HCT116 (cell line): Measurements from ENCODE around the gene PRPF31. TPM values are rescaled to one million over a fixed set of nuclear protein-coding genes. Genes with fewer than 3 reads are reported as not detected.

Experiments
- ATAC-seq: fragments of 200-7000 bp; cut with Tn5 transposase; 2 replicates; pipeline ENCODE4 v1.9.1; 2020; ENCODE audit warnings: mild to moderate bottlenecking, moderate library complexity
- BruUV-seq: library from RNA; stranded (reverse); fragments of 400-500 nt; replicated peaks from 2 replicates; lab custom pipeline; 2021; lab: Mats Ljungman, UMichigan
- CTCF ChIA-PET: fragments of 300-600 bp; sonication (Branson Sonifier 250); formaldehyde crosslinking; loops from one replicate; lab custom pipeline; 2021; ENCODE audit warnings: antibody characterized with exemption; lab: Charles Lee
- POLR2A ChIA-PET: fragments of 300-600, 350-600 bp; sonication (Branson Sonifier 250); formaldehyde crosslinking; loops from one replicate; lab custom pipeline; 2021; ENCODE audit warnings: antibody characterized with exemption; lab: Charles Lee
- RAD21 ChIA-PET, 2 experiments: fragments of 300-600 bp; sonication (Branson Sonifier 250); formaldehyde crosslinking; loops; one replicate each; lab custom pipeline; 2023; ENCODE audit warnings: low total read pairs in 2 of 2; ENCODE audit not compliant: uncharacterized antibody in 2 of 2, unreplicated experiment in 2 of 2, low non-redundant PET in 1 of 2; lab: Charles Lee
- DNase-seq: peaks from one replicate; pipeline ENCODE4 v3.0.0-alpha.2; 2010; ENCODE audit warnings: low read depth, low spot score
- H2AFZ ChIP-seq: fragments of 200-600 bp; shearing (Covaris generic), sonication (generic); 2 replicates; pipeline ENCODE4 v1.6.1; 2017; ENCODE audit warnings: low read depth, mixed run types, mixed read lengths, antibody characterized with exemption, low read length; ENCODE audit not compliant: poor library complexity, severe bottlenecking
- H3K27ac ChIP-seq: 2 replicates; pipeline ENCODE4 v1.5.1; 2012; ENCODE audit warnings: low read depth, low read length
- H3K27me3 ChIP-seq: fragments of 200-600 bp; sonication (generic); 2 replicates; pipeline ENCODE4 v1.6.1; 2016; ENCODE audit warnings: mixed run types, low read length, mixed read lengths; ENCODE audit not compliant: insufficient read depth
- H3K36me3 ChIP-seq, 2 experiments: fragments of 200-500 bp in 1 of 2; fragments of 200-600 bp in 1 of 2; sonication (Bioruptor generic) in 1 of 2; sonication (generic) in 1 of 2; 2 replicates each; pipeline versions ENCODE4 v1.5.1 to v1.6.1; 2014 to 2016; ENCODE audit warnings: low read length in 2 of 2, inconsistent platforms in 1 of 2, mixed read lengths in 1 of 2, mixed run types in 1 of 2; ENCODE audit not compliant: insufficient read depth in 2 of 2, control insufficient read depth in 1 of 2
- H3K4me1 ChIP-seq, 2 experiments: fragments of 200-600 bp in 1 of 2; sonication (generic) in 1 of 2; 2 replicates each; pipeline versions ENCODE4 v1.5.1 to v1.6.1; 2012 to 2017; ENCODE audit warnings: low read length in 2 of 2, inconsistent platforms in 1 of 2, mild to moderate bottlenecking in 1 of 2, mixed read lengths in 1 of 2, mixed run types in 1 of 2, moderate library complexity in 1 of 2; ENCODE audit not compliant: insufficient read depth in 2 of 2, control insufficient read depth in 1 of 2
- H3K4me2 ChIP-seq: fragments of 200-600 bp; sonication (generic); 2 replicates; pipeline ENCODE4 v1.6.1; 2017; ENCODE audit warnings: mixed run types, low read length, mixed read lengths
- H3K4me3 ChIP-seq, 2 experiments: fragments of 200-600 bp in 1 of 2; sonication (generic) in 1 of 2; replicated peaks in 1 of 2; 2 replicates each; pipeline ENCODE4 v1.5.1; 2011 to 2016; ENCODE audit warnings: low read length in 2 of 2, control low read depth in 1 of 2, low read depth in 1 of 2, mild to moderate bottlenecking in 1 of 2, mixed read lengths in 1 of 2, mixed run types in 1 of 2
- H3K79me2 ChIP-seq: fragments of 200-600 bp; sonication (generic); 2 replicates; pipeline ENCODE4 v1.6.1; 2017; ENCODE audit warnings: mild to moderate bottlenecking, mixed run types, low read length, moderate library complexity, mixed read lengths; ENCODE audit not compliant: insufficient read depth
- H3K9ac ChIP-seq: fragments of 200-600 bp; sonication (generic); 2 replicates; pipeline ENCODE4 v1.6.1; 2016; ENCODE audit warnings: low read length, mixed read lengths
- H3K9me2 ChIP-seq: fragments of 200-600 bp; sonication (generic), shearing (Covaris generic); 2 replicates; pipeline ENCODE4 v1.6.1; 2017; ENCODE audit warnings: mixed run types, mild to moderate bottlenecking, moderate library complexity; ENCODE audit not compliant: insufficient read depth
- H3K9me3 ChIP-seq, 2 experiments: fragments of 200-500 bp in 1 of 2; fragments of 200-600 bp in 1 of 2; sonication (Bioruptor generic) in 1 of 2; sonication (generic) in 1 of 2; 2 replicates each; pipeline ENCODE4 v1.6.1; 2014 to 2017; ENCODE audit warnings: low read length in 2 of 2, mixed read lengths in 2 of 2, inconsistent platforms in 1 of 2, low read depth in 1 of 2, mild to moderate bottlenecking in 1 of 2, mixed run types in 1 of 2, moderate library complexity in 1 of 2; ENCODE audit not compliant: control insufficient read depth in 1 of 2, insufficient read depth in 1 of 2
- H4K20me1 ChIP-seq: fragments of 200-600 bp; sonication (generic), shearing (Covaris generic); 2 replicates; pipeline ENCODE4 v1.6.1; 2017; ENCODE audit warnings: mixed run types, mild to moderate bottlenecking, moderate library complexity; ENCODE audit not compliant: insufficient read depth
- CBX3 ChIP-seq: IDR thresholded peaks from 2 replicates; pipeline ENCODE4 v1.6.1; 2012; ENCODE audit warnings: low read depth
- CEBPB ChIP-seq: IDR thresholded peaks from 2 replicates; pipeline ENCODE4 v1.6.1; 2012; ENCODE audit warnings: low read depth
- EZH2 ChIP-seq: fragments of 200-600 bp; sonication (generic); IDR thresholded peaks from 2 replicates; pipeline ENCODE4 v1.6.1; 2017; ENCODE audit warnings: antibody characterized with exemption, mixed run types
- FOSL1 ChIP-seq: IDR thresholded peaks from 2 replicates; pipeline ENCODE4 v1.6.1; 2012; ENCODE audit warnings: low read depth
- POLR2A ChIP-seq: IDR thresholded peaks from 2 replicates; pipeline ENCODE4 v1.7.0; 2011; ENCODE audit warnings: borderline replicate concordance; ENCODE audit not compliant: insufficient read depth, insufficient read length; ENCODE audit errors: extremely low read depth
- POLR2AphosphoS5 ChIP-seq: IDR thresholded peaks from 2 replicates; pipeline ENCODE4 v1.6.1; 2011; ENCODE audit warnings: mild to moderate bottlenecking, low read depth, low read length, moderate library complexity
- RAD21 ChIP-seq: IDR thresholded peaks from 2 replicates; pipeline ENCODE4 v1.6.1; 2012; ENCODE audit warnings: low read depth, mild to moderate bottlenecking
- SIN3A ChIP-seq: IDR thresholded peaks from 2 replicates; pipeline ENCODE4 v1.6.1; 2012; ENCODE audit warnings: low read depth
- SP1 ChIP-seq: IDR thresholded peaks from 2 replicates; pipeline ENCODE4 v1.6.1; 2012; ENCODE audit warnings: low read depth
- SRF ChIP-seq: IDR thresholded peaks from 2 replicates; pipeline ENCODE4 v1.6.1; 2012; ENCODE audit warnings: low read depth
- YY1 ChIP-seq: IDR thresholded peaks from 2 replicates; pipeline ENCODE4 v1.6.1; 2011; ENCODE audit warnings: low read length, low read depth, moderate library complexity, mild to moderate bottlenecking; ENCODE audit not compliant: insufficient replicate concordance; ENCODE audit errors: extremely low read depth
- ZFX ChIP-seq: fragments of 450-650 bp; IDR thresholded peaks from 2 replicates; pipeline ENCODE4 v1.6.1; 2017
- ZNF274 ChIP-seq: fragments of 200-500 bp; sonication (Bioruptor generic); IDR thresholded peaks from 2 replicates; pipeline ENCODE4 v1.6.1; 2014; ENCODE audit warnings: mild to moderate bottlenecking, low read depth, low read length, inconsistent platforms
- intact Hi-C: fragments of 100-400 bp; cut with micrococcal nuclease; formaldehyde crosslinking; loops from 2 replicates; pipeline ENCODE4 v1.10.0; 2022
- total RNA-seq: library from RNA; stranded (reverse); gene quantifications from one replicate; pipeline ENCODE4 v1.2.1, GENCODE V29; 2021; ENCODE audit not compliant: unreplicated experiment
- TF ChIP-seq, protein P1 (sequence below): IDR thresholded peaks from 2 replicates; pipeline ENCODE4 v1.6.1; 2012
- TF ChIP-seq, protein P2 (sequence below), 3 experiments: fragments of 200-600 bp in 1 of 3; sonication (generic) in 1 of 3; IDR thresholded peaks in 2 of 3; conservative IDR thresholded peaks in 1 of 3; 2 replicates each; pipeline ENCODE4 v1.5.1; 2012 to 2017; ENCODE audit warnings: low read depth in 2 of 3, low read length in 2 of 3, antibody characterized with exemption in 1 of 3, borderline replicate concordance in 1 of 3, control low read depth in 1 of 3, mild to moderate bottlenecking in 1 of 3, mixed read lengths in 1 of 3, mixed run types in 1 of 3, moderate library complexity in 1 of 3; ENCODE audit not compliant: insufficient read depth in 1 of 3
- TF ChIP-seq, protein P3 (sequence below): IDR thresholded peaks from 2 replicates; pipeline ENCODE4 v1.6.1; 2012
- TF ChIP-seq, protein P4 (sequence below): IDR thresholded peaks from 2 replicates; pipeline ENCODE4 v1.6.1; 2012; ENCODE audit warnings: low read depth

PRPF31 gene
- total RNA-seq, 1 experiment from 2014 or later, result 99.0 TPM

DNA sequence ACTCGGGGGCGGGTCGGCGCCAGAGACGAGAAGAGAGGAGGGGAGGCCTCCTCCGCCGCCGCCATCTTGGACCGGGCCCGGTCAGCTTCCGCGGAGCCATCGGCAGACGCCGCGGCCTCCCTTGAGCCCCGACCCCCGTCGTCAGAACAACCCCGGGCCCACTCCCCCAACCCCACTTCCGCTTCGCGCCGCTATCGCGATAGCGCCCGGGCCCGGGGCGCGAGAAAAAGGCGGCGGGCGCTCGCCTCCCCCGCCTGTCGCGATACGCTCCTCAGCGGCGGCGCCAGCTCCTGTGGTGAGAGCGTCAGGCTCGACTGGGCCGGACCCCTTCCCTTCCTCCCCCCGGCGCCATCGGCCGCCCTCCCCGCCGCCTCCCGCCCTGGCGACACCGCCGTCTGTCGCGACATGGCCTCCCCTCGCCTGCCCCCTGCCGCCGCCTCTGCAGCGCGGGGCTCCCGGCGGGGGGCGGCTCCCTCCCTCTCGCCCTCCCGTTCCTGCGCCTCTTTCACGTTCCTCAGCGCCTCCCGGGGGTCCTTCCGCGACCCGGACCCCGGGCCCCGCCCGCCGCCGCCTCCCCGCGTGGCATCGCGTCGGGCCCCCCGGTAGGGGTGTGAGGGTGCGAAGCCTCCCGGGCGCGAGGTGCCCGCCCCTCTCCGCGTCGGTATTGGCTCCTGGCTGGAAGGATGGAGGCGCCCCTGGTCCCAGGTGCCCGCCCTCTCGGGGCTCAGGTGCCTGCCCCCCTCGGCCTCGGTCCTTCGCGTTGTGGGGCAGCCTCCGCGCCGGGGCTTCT, 22.3 kb downstream of the PRPF31 start, which contains the start of gene CNOT3:
Gene CNOT3, plus strand, starts transcription at position 64 of the 790 bp plus-strand sequence. CDS start 5,217 bp downstream, outside the sequence.
- POLR2A ChIA-PET, result interaction anchor here (0.9 to 2.0 kb wide), 17 partner anchors 14 to 328 kb away, joined by 3 to 26 read pairs (median 5); partner anchors contain the start of genes LENG1, MBOAT7, MYADM and PRPF31
- intact Hi-C loops, result loop anchor here (1.0 kb wide), 1 partner anchor 21 kb away; the partner anchor contains the start of gene LENG1
- CTCF ChIA-PET, result interaction anchor here (0.7 to 1.4 kb wide), 11 partner anchors 31 to 345 kb away, joined by 3 to 11 read pairs (median 4); partner anchors contain the start of gene MBOAT7
- H3K9me3 ChIP-seq, result no peaks in the 10 kb centered on the region
- H3K4me1 ChIP-seq, result peaks cover 15 to 31% of the 10 kb centered on the region in 2 experiments
- peaks cover 52% of the 10 kb centered on the region for H3K79me2 ChIP-seq
- no peak for DNase-seq
- RAD21 ChIA-PET, result interaction anchor here in 1 of 2 experiments (0.6 kb wide), 1 partner anchor 94 kb away, joined by 3 read pairs; no protein-coding TSS in a partner anchor
- peaks cover 18 to 21% of the 10 kb centered on the region in 2 experiments; a peak in 3 of 4 replicates for H3K36me3 ChIP-seq
- H3K4me2 ChIP-seq, result peak within 1 kb of the TSS; percentile 98
- H4K20me1 ChIP-seq, result no peaks in the 10 kb centered on the region
- H2AFZ ChIP-seq, result peak within 1 kb of the TSS; percentile 18
- H3K27me3 ChIP-seq, result no peaks in the 10 kb centered on the region
- BruUV-seq, result no TSS peak
- peak within 1 kb of the TSS; percentile 96 for H3K9ac ChIP-seq
- peak within 1 kb of the TSS; percentile 76 to 82 for H3K4me3 ChIP-seq
- peak within 1 kb of the TSS; percentile 77 for H3K27ac ChIP-seq
- ATAC-seq, result no peak
- TF ChIP-seq SIN3A (no peak), ZFX (peak; percentile 63; the same call in 1 of the 2 replicates), YY1 (peak; percentile 93), ZNF274 (no peak), POLR2A (no peak), SRF (no peak), SP1 (no peak), FOSL1 (no peak), POLR2AphosphoS5 (peak; percentile 88), CEBPB (no peak), CBX3 (no peak), RAD21 (no peak), EZH2 (no peak)
- TF ChIP-seq, protein P1, sequence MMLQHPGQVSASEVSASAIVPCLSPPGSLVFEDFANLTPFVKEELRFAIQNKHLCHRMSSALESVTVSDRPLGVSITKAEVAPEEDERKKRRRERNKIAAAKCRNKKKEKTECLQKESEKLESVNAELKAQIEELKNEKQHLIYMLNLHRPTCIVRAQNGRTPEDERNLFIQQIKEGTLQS, result no peak
- TF ChIP-seq, protein P2, sequence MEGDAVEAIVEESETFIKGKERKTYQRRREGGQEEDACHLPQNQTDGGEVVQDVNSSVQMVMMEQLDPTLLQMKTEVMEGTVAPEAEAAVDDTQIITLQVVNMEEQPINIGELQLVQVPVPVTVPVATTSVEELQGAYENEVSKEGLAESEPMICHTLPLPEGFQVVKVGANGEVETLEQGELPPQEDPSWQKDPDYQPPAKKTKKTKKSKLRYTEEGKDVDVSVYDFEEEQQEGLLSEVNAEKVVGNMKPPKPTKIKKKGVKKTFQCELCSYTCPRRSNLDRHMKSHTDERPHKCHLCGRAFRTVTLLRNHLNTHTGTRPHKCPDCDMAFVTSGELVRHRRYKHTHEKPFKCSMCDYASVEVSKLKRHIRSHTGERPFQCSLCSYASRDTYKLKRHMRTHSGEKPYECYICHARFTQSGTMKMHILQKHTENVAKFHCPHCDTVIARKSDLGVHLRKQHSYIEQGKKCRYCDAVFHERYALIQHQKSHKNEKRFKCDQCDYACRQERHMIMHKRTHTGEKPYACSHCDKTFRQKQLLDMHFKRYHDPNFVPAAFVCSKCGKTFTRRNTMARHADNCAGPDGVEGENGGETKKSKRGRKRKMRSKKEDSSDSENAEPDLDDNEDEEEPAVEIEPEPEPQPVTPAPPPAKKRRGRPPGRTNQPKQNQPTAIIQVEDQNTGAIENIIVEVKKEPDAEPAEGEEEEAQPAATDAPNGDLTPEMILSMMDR (IDR thresholded peaks at IDR 0.05 in 2 of 3, conservative IDR thresholded peaks at IDR 0.05 in 1 of 3; ENCODE audit: borderline replicate concordance in 1 of 3, insufficient read depth in 1 of 3, low read depth in 2 of 3, low read length in 2 of 3), result 0 out of 6 replicates have a peak, but pooled peaks of 1 of the 3 experiments have one; percentile 17
- TF ChIP-seq, protein P3, sequence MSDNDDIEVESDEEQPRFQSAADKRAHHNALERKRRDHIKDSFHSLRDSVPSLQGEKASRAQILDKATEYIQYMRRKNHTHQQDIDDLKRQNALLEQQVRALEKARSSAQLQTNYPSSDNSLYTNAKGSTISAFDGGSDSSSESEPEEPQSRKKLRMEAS, result no peak; the same call in 1 of the 2 replicates
- TF ChIP-seq, protein P4, sequence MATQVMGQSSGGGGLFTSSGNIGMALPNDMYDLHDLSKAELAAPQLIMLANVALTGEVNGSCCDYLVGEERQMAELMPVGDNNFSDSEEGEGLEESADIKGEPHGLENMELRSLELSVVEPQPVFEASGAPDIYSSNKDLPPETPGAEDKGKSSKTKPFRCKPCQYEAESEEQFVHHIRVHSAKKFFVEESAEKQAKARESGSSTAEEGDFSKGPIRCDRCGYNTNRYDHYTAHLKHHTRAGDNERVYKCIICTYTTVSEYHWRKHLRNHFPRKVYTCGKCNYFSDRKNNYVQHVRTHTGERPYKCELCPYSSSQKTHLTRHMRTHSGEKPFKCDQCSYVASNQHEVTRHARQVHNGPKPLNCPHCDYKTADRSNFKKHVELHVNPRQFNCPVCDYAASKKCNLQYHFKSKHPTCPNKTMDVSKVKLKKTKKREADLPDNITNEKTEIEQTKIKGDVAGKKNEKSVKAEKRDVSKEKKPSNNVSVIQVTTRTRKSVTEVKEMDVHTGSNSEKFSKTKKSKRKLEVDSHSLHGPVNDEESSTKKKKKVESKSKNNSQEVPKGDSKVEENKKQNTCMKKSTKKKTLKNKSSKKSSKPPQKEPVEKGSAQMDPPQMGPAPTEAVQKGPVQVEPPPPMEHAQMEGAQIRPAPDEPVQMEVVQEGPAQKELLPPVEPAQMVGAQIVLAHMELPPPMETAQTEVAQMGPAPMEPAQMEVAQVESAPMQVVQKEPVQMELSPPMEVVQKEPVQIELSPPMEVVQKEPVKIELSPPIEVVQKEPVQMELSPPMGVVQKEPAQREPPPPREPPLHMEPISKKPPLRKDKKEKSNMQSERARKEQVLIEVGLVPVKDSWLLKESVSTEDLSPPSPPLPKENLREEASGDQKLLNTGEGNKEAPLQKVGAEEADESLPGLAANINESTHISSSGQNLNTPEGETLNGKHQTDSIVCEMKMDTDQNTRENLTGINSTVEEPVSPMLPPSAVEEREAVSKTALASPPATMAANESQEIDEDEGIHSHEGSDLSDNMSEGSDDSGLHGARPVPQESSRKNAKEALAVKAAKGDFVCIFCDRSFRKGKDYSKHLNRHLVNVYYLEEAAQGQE, result no peak
- no peaks in the 10 kb centered on the region for H3K9me2 ChIP-seq
